Lung (tissue), 12 donors: ENCODE measurements around the gene GADD45GIP1. TPM values are rescaled to one million over a fixed set of nuclear protein-coding genes. Genes with fewer than 3 reads are reported as not detected.

Source experiments
- ATAC-seq: fragments of 200-7000 bp; cut with Tn5 transposase; one replicate; pipeline ENCODE4 v1.9.1; 2020; ENCODE audit warnings: moderate number of reproducible peaks; ENCODE audit not compliant: insufficient read depth, low FRiP score
- DNase-seq, 3 donors: peaks; one replicate each; pipeline ENCODE4 v3.0.0-alpha.2; 2013 to 2017
- H3K27ac ChIP-seq, 2 donors: one replicate each; pipeline ENCODE4 v1.5.1; 2013; ENCODE audit warnings: mild to moderate bottlenecking in 2 of 2, moderate library complexity in 2 of 2, control low read depth in 1 of 2, inconsistent platforms in 1 of 2, low read depth in 1 of 2, low read length in 1 of 2
- H3K27me3 ChIP-seq, 3 donors: one replicate each; pipeline ENCODE4 v1.5.1; 2013; ENCODE audit warnings: low read length in 2 of 3; ENCODE audit not compliant: control insufficient read depth in 3 of 3, insufficient read depth in 3 of 3
- H3K36me3 ChIP-seq, 4 donors: one replicate each; pipeline ENCODE4 v1.5.1; 2013; ENCODE audit warnings: low read length in 4 of 4, mild to moderate bottlenecking in 1 of 4, moderate library complexity in 1 of 4; ENCODE audit not compliant: control insufficient read depth in 4 of 4, insufficient read depth in 4 of 4
- H3K4me1 ChIP-seq, 5 donors: one replicate each; pipeline ENCODE4 v1.5.1; 2013; ENCODE audit warnings: low read length in 5 of 5, mild to moderate bottlenecking in 2 of 5, moderate library complexity in 1 of 5; ENCODE audit not compliant: control insufficient read depth in 5 of 5, insufficient read depth in 5 of 5
- H3K4me3 ChIP-seq: one replicate; pipeline ENCODE4 v1.5.1; 2013; ENCODE audit warnings: mild to moderate bottlenecking, control low read depth, moderate library complexity
- H3K9ac ChIP-seq, 2 donors: one replicate each; pipeline ENCODE4 v1.5.1; 2013; ENCODE audit warnings: low read length in 2 of 2, control low read depth in 1 of 2; ENCODE audit not compliant: insufficient read depth in 1 of 2
- H3K9me3 ChIP-seq, 4 donors: one replicate each; pipeline ENCODE4 v1.5.1; 2013; ENCODE audit warnings: low read length in 3 of 4, mild to moderate bottlenecking in 1 of 4, moderate library complexity in 1 of 4; ENCODE audit not compliant: control insufficient read depth in 4 of 4, insufficient read depth in 3 of 4
- WGBS, 2 donors: extraction: QIAGEN DNeasy Blood & Tissue Kit; methylation state at CpG; one replicate each; pipeline ENCODE4 v1.1.7; 2013; 5-methylcytosine and 5-hydroxymethylcytosine counted together
- polyA plus RNA-seq, 2 donors: library from polyadenylated mRNA; stranded (reverse); fragments of 200-250 nt; gene quantifications; one replicate each; pipeline ENCODE4 v1.2.1, GENCODE V29; 2013
- total RNA-seq, 2 donors: library from RNA; depleted of rRNA in 1 of 2; stranded (reverse); fragments of >200 nt in 1 of 2; gene quantifications; one replicate each; pipeline ENCODE4 v1.2.1, GENCODE V29; 2014 to 2021
- TF ChIP-seq, protein P1 (sequence below): IDR thresholded peaks from 2 replicates; pipeline ENCODE4 v1.5.1; 2012; ENCODE audit warnings: mild to moderate bottlenecking; ENCODE audit errors: control extremely low read depth, extremely low read depth
- donor health status: control.
- donor health status: control.
- donor health status: Bipolar disorder and iron deficiency.
- donor health status: healthy.
- donor health status: DM: yes; HTN: yes; CAD: no.

The GADD45GIP1 gene
- total and polyA plus RNA-seq, 4 donors = 14.9 to 69.0 (median 36.3) TPM

DNA sequence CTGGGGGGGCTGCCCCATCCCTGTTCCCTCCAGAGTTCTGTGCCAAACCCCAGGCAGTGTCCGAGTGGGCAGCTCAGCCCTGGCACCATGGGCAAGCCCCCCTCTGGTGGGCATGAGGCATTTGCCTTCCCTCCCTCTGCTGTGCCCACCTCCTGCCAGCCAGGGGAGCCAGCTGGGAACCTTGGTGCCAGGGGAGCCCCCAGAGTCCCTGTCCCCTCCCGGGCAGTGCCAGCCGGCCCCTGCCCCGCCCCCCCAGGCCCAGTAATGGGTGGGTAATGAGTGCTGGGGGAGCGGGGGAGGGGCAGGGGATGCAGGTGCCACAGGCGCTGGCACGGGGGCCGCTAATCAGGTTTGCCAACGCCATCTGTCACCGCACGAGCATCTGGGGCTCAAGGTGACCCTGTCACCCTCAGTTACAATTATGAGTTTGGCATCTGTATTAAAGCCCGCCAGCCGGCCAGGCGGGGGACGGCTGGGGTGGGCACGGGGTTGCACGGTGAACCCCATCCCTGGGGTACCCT lies 18.3 kb upstream of the GADD45GIP1 start:
- DNase-seq (no peak), ATAC-seq (no peak)
- WGBS, 2 donors = 76 to 77% methylated on average over 17 of the region's 17 CpGs
- Histone ChIP-seq H3K27ac (no peak overlapping the region), H3K36me3 (no peaks in the 10 kb centered on the region), H3K4me3 (no peak overlapping the region), H3K27me3 (no peaks in the 10 kb centered on the region), H3K9me3 (no peaks in the 10 kb centered on the region), H3K9ac (no peak overlapping the region), H3K4me1 (no peaks in the 10 kb centered on the region)
- TF ChIP-seq, protein P1, sequence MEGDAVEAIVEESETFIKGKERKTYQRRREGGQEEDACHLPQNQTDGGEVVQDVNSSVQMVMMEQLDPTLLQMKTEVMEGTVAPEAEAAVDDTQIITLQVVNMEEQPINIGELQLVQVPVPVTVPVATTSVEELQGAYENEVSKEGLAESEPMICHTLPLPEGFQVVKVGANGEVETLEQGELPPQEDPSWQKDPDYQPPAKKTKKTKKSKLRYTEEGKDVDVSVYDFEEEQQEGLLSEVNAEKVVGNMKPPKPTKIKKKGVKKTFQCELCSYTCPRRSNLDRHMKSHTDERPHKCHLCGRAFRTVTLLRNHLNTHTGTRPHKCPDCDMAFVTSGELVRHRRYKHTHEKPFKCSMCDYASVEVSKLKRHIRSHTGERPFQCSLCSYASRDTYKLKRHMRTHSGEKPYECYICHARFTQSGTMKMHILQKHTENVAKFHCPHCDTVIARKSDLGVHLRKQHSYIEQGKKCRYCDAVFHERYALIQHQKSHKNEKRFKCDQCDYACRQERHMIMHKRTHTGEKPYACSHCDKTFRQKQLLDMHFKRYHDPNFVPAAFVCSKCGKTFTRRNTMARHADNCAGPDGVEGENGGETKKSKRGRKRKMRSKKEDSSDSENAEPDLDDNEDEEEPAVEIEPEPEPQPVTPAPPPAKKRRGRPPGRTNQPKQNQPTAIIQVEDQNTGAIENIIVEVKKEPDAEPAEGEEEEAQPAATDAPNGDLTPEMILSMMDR = no peak

DNA sequence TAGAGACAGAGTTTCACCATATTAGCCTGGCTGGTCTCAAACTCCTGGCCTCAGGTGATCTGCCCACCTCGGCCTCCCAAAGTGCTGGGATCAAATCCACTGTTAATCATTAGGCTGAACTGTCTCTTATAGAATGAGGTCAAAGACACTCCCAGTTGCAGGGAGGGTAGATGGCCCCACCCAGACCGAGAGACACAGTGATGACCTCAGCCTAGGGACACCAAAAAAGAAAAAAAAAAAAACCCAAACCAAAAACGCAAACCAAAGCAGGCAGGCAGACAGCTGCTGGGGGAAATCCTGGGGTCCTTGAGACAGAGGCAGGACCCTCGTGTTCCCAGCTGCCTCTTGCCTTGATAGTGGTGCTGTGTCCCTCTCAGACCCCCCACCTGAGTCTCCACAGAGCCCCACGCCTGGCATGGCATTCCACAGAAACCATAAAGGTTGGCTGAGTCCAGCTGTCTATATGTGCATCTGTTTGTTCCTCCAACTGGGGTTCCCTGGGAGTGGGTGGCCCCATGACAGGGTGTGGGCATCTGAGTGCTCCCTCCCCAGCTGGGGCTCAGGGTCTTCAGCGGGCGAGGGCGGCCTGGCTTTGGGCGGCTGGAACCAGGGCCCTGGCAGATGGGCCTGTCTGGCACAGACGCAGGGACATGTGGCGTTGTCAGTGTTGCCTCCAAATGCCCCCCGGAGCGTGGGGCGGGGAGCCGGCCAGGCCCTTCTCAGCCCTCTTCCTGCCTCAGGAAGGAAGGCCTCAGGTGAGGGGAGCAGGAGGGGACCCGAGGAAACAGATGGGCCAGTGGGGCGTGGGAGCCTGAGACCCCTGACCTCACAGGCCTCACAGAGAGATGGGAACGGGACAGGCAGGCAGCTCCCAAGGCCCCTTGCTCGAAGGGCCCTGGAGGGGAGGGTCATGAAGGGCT lies 17.5 kb upstream of the GADD45GIP1 start:
- no peak overlapping the region for H3K27ac ChIP-seq
- H3K9ac ChIP-seq = no peak overlapping the region
- no peaks in the 10 kb centered on the region for H3K9me3 ChIP-seq
- H3K4me3 ChIP-seq = no peak overlapping the region
- ATAC-seq (no peak), DNase-seq (no peak)
- no peaks in the 10 kb centered on the region for H3K36me3 ChIP-seq
- WGBS, 2 donors = 63 to 70% methylated on average over 18 to 19 of the region's 19 CpGs
- no peaks in the 10 kb centered on the region for H3K27me3 ChIP-seq
- TF ChIP-seq, protein P1 = no peak
- H3K4me1 ChIP-seq = peaks cover 0 to 2% (median 0%) of the 10 kb centered on the region in 5 donors

DNA sequence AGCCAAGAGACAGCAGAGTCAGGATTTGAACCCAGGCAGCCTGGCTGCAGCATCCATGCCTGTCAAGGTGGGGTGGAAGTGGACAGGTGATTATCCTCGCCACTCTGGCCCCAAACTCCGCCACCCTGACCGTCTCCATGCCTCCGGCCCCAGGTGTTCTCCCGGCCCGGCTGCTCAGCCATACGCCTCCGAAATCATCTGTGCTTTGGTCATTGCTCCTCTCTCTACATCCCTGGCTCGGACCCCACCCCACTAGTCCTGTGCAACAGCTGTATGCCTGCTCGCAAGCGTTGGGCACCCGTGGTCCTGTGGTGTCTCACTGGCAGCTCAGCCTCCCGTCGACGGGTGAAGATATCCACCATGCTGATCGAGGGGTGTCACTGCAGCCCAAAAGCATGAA lies 16.2 kb upstream of the GADD45GIP1 start:
- TF ChIP-seq, protein P1 = no peak
- no peak for DNase-seq
- Histone ChIP-seq H3K27me3 (no peaks in the 10 kb centered on the region), H3K9me3 (no peaks in the 10 kb centered on the region), H3K36me3 (no peaks in the 10 kb centered on the region), H3K4me3 (no peak overlapping the region), H3K9ac (no peak overlapping the region), H3K4me1 (peaks cover 0 to 3% (median 0%) of the 10 kb centered on the region in 5 donors), H3K27ac (no peak overlapping the region)
- WGBS, 2 donors = 90 to 95% methylated on average over 16 of the region's 16 CpGs
- no peak for ATAC-seq
